EL (cell line): ENCODE data around the gene MSX2.

Experiments
- DNase-seq: peaks from one replicate; pipeline ENCODE4 v3.0.0-alpha.2; 2016

Gene MSX2

DNA sequence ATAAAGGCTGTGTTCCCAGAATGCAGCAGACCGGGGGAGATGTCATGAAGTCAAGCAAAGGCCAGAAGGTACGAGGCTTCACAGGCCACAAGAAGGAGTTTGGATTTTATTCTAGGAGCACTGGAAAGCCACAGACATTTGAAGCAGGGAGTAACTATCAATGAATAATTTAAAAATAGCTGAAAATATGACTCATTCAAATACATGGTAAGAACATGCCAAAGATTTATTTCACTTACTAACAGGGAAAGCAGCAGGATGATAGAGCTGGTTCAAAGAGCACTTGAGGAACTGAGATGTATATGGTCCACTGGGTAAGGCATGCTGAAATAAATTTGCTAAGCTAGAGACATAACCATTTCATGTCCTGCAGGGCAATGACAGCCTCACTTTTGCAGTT, 53.2 kb downstream of the MSX2 start:
- no peak for DNase-seq
